ENCODE results near the gene ANXA7.
"Not testable (repeated sequence)": the region's sequence is repeated elsewhere in the genome, so short reads cannot be mapped to it uniquely, and the experiment has no call there.

The ANXA7 gene

DNA sequence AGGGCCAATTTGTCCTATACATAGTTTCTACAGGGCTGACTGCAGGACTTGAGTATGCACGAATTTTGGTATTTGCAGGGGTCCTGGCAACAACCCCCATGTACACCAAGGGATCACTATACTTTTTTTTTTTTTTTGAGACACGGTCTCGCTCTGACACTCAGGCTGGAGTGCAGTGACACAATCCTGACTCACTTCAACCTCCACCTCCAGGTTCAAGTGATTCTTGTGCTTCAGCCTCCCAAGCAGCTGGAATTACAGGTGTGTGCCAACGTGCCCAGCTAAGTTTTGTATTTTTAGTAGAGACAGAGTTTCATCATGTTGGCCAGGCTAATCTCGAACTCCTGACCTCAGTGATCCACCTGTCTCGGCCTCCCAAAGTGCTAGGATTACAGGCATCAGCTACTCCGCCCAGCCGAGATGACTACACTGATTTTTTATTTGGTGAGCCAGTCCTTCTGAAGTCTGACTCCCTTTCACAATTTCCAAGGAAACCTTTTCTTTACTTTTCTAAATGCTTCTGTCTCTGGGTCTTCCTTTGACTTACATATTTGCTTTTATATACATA is 75.0 kb downstream of the ANXA7 start:
- FAIRE-seq, result no peak

- FAIRE-seq, result peak; percentile 11
These were observed 80.7 kb downstream of the ANXA7 start for GRCh38 chr10:73333202-73333601.

DNA sequence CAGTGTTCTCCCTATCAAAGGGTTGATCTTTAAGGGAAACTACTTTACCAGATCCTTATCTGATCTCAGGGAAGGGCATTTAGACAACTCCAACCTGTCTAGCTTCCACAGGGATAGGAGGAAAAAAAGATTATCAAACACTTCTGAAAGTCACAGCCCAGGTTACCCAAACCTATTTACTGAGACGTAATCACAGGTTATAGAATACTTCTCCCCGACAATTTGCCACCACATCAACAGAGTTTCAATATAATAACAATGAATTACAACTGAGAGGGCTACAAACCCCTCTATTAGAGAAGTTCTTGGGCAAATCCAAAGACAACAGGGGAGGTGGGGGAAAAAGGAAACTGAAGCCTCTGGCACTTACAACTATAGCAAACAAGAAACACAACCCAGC is 81.5 kb downstream of the ANXA7 start:
- FAIRE-seq, result no peak

- FAIRE-seq, result not testable (repeated sequence)
These were observed 85.3 kb downstream of the ANXA7 start for GRCh38 chr10:73328523-73328922.

DNA sequence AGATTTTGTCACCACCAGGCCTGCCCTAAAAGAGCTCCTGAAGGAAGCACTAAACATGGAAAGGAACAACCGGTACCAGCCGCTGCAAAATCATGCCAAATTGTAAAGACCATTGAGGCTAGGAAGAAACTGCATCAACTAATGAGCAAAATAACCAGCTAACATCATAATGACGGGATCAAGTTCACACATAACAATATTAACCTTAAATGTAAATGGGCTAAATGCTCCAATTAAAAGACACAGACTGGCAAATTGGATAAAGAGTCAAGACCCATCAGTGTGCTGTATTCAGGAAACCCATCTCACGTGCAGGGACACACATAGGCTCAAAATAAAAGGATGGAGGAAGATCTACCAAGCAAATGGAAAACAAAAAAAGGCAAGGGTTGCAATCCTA is 88.6 kb downstream of the ANXA7 start:
- not testable (repeated sequence) for FAIRE-seq

Measured in G401.6 (cell line).